GM19193 (cell line): ENCODE measurements around the gene PLCB4.

Source experiments
- POLR2A ChIP-seq: IDR thresholded peaks from 4 replicates; pipeline ENCODE4 v1.6.1; 2011; ENCODE audit not compliant: insufficient read depth, insufficient read length; ENCODE audit errors: extremely low read depth

Gene PLCB4

GRCh38 chr20:9139106-9139833, 70.4 kb downstream of the PLCB4 start:
- TF ChIP-seq POLR2A, result no peak

GRCh38 chr20:9140162-9140760, 71.4 kb downstream of the PLCB4 start:
- TF ChIP-seq POLR2A, result no peak

- no peak for TF ChIP-seq POLR2A
Observed at GRCh38 chr20:9141070-9141469, 72.2 kb downstream of the PLCB4 start.

- TF ChIP-seq POLR2A, result no peak
Observed at GRCh38 chr20:9141921-9142320, 73.0 kb downstream of the PLCB4 start.

- no peak for TF ChIP-seq POLR2A
Observed at GRCh38 chr20:9142809-9143208, 73.9 kb downstream of the PLCB4 start.

- TF ChIP-seq POLR2A, result no peak
Observed at GRCh38 chr20:9143926-9144325, 75.0 kb downstream of the PLCB4 start.

- TF ChIP-seq POLR2A, result no peak
Observed at GRCh38 chr20:9144643-9145042, 75.8 kb downstream of the PLCB4 start.

- TF ChIP-seq POLR2A, result no peak
Observed at GRCh38 chr20:9145142-9145541, 76.3 kb downstream of the PLCB4 start.

GRCh38 chr20:9146649-9147048, 77.8 kb downstream of the PLCB4 start:
- no peak for TF ChIP-seq POLR2A

GRCh38 chr20:9147547-9148024, 78.7 kb downstream of the PLCB4 start:
- TF ChIP-seq POLR2A, result no peak

GRCh38 chr20:9148291-9148690, 79.4 kb downstream of the PLCB4 start:
- TF ChIP-seq POLR2A, result no peak

GRCh38 chr20:9149087-9149486, 80.2 kb downstream of the PLCB4 start:
- no peak for TF ChIP-seq POLR2A

GRCh38 chr20:9149796-9150195, 80.9 kb downstream of the PLCB4 start:
- TF ChIP-seq POLR2A, result no peak

GRCh38 chr20:9150679-9151078, 81.8 kb downstream of the PLCB4 start:
- TF ChIP-seq POLR2A, result no peak

- no peak for TF ChIP-seq POLR2A
Observed at GRCh38 chr20:9154464-9155024, 85.7 kb downstream of the PLCB4 start.
